HG02798 (cell line): ENCODE results near the gene PROC.

Source experiments
- ATAC-seq: cut with Tn5 transposase; IDR thresholded peaks from one replicate; pipeline ENCODE4 v1.9.1; 2021; ENCODE audit warnings: mild to moderate bottlenecking; ENCODE audit not compliant: unreplicated experiment, poor library complexity

PROC gene

DNA sequence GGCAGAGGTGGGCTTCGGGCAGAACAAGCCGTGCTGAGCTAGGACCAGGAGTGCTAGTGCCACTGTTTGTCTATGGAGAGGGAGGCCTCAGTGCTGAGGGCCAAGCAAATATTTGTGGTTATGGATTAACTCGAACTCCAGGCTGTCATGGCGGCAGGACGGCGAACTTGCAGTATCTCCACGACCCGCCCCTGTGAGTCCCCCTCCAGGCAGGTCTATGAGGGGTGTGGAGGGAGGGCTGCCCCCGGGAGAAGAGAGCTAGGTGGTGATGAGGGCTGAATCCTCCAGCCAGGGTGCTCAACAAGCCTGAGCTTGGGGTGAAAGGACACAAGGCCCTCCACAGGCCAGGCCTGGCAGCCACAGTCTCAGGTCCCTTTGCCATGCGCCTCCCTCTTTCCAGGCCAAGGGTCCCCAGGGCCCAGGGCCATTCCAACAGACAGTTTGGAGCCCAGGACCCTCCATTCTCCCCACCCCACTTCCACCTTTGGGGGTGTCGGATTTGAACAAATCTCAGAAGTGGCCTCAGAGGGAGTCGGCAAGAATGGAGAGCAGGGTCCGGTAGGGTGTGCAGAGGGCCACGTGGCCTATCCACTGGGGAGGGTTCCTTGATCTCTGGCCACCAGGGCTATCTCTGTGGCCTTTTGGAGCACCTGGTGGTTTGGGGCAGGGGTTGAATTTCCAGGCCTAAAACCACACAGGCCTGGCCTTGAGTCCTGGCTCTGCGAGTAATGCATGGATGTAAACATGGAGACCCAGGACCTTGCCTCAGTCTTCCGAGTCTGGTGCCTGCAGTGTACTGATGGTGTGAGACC lies at the start of gene PROC:
TSS of gene PROC (plus strand) at position 128 of the 812 bp plus-strand sequence. CDS start 1,516 bp downstream, outside the sequence.
- ATAC-seq = no peak

GRCh38 chr2:127370010-127370409 lies 48.2 kb upstream of the PROC start:
- ATAC-seq = no peak

DNA sequence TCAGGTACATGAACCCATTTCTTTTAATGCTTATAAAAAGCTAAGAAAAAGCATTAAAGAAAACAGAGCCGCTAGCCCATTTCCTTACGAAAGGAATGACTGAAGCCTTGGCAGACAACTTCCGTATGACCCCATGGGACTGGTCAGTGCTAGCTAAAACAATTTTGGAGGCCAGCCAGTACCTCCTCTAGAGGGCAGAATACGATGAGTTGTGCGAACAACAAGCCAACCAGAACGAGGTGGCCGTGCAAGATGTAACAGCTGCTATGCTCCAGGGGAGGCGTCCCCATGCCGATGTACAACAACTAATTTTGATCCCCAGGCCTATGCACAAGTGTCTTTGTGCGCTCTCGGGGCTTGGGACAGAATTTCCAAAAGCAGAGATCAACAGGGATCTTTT lies 47.2 kb upstream of the PROC start:
- ATAC-seq = no peak

GRCh38 chr2:127373362-127374083 lies 44.7 kb upstream of the PROC start:
- no peak for ATAC-seq

DNA sequence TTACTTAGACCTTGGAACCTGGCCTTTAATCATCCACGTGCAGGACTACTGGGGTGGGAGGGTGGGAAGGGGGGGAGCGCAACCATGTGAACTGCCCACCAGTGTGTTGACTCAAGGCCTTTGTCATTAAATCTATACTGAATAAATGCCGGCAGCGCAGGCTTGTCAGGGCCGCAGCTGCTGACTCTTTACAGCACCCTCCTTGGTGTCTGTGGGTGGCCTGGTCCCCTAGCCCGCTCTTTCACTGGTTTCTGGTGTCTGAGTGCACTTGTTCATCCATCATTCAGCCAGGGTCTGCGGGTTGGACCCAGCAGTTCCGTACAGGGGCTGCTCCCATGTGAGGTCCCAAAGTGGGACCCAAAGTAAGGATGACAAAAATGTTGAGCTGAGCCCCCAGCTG lies 42.0 kb upstream of the PROC start:
- ATAC-seq = no peak

GRCh38 chr2:127377262-127377661 lies 41.0 kb upstream of the PROC start:
- ATAC-seq = no peak

GRCh38 chr2:127378720-127379119 lies 39.5 kb upstream of the PROC start:
- no peak for ATAC-seq

GRCh38 chr2:127379712-127380355 lies 38.4 kb upstream of the PROC start:
- no peak for ATAC-seq

- no peak for ATAC-seq
These were observed 36.5 kb upstream of the PROC start for GRCh38 chr2:127381762-127382161.

DNA sequence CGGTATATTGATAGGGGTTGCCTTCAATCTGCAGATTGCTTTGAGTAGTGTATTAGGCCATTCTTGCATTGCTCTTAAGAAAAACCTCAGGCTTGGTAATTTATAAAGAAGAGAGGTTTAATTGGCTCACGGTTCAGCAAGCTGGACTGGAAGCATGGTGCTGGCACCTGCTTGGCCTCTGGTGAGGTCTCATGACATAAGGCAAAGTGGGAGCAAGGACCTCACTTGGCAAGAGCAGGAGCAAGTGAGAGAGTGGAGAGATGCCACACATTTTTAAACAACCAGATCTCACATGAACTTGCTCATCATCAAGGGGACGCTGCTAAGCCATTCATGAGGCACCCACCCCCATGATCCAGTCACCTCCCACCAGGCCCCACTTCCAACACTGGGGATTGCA lies 35.4 kb upstream of the PROC start:
- no peak for ATAC-seq

DNA sequence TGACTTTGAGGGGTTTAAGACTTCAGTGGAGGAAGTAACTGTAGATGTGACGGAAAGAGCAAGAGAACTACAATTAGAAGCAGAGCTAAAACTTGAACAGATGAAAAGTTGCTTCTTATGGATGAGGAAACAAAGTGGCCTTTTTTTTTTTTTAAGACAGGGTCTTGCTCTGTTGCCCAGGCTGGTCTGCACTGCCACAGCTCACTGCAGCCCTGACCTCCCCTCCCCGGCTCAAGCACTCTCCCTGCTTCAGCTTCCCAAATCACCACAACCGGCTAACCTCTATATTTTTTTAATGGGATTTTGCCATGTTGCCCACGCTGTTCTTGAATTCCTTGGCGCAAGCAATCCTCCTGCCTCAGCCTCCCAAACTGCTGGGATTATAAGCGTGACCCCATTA lies 33.7 kb upstream of the PROC start:
- no peak for ATAC-seq

GRCh38 chr2:127386246-127386645 lies 32.0 kb upstream of the PROC start:
- ATAC-seq = no peak

DNA sequence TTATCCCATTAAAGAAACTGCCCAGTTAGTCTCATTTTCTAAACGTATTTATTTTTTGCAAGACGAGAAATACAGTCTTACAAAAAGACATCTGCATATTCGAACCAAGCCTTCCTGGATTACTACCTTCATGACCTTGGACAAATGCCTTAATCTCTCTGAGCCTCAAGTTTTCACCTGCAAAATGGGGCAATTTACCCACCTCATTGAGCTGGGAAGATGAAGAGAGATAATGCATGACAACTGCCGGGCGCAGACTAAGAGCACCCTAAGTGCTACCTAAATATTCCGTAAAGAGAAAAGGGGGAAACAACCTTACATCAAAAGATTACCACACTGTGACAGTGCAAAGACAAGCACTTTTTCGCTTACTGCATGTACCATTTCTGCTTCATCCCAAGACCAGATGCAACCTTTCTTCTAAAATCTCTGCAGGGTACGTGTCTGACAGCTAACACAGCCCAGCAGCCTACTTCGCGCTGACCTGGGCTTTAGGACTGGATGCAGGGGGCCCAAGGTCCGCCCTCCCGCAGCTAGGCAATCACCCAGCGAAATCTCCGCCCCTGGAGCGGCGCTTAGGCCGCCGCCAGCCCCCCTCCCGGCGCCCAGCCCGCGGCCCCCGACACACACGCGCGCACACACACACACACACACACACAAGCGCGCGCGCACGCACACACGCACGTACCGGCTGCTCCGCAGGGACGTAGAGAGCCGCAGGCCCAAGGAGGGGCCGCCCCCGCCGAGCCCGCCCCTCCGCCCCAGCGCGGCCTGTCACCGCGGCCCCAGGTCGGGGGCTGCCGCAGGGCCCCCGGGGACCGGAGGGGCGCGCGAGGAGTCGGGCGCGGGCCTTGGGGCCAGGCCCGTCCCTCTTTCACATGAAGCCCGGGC lies 31.2 kb upstream of the PROC start:
- ATAC-seq = peak; percentile 70

- peak; percentile 81 for ATAC-seq
These were observed 30.4 kb upstream of the PROC start, which contains the start of gene MAP3K2 for GRCh38 chr2:127387655-127388422. Gene MAP3K2, minus strand, starts transcription at chr2:127387975. Its CDS starts 44,846 bp downstream, at chr2:127343129.

DNA sequence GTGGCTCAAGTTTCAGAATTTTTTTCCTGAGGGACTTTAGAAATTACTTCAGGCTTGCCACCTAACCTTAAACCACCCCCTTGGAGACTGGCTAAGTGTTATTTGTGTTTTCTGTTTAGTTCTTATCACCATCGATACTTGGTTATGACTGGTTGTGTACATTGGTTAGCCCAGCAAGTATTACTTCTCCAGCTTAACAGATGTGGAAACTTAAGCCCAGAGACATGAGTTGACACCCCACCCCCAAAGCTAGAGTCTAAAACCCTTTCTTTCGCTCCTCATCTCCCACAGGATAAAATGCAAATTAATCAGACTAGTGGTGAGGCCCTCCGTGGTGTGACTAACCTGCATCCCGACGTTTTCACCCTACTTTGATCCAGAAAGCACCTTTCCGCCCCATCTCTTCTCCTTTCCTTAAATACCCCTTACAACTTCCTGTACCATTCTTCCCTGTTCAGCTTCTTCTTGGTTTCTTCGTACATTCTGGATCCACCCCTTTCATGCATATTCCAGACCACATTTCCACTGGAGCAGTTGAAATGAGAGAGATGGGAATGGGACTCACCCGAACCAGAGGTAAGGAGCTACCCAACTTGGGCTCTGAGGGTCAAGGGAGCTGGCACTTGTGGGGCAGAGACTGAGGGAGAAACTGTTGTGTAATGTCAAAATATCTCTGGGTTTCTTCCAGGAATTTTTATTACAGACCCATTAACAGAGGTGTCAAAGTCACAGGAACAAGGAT lies 29.6 kb upstream of the PROC start:
- peak; percentile 13 for ATAC-seq

DNA sequence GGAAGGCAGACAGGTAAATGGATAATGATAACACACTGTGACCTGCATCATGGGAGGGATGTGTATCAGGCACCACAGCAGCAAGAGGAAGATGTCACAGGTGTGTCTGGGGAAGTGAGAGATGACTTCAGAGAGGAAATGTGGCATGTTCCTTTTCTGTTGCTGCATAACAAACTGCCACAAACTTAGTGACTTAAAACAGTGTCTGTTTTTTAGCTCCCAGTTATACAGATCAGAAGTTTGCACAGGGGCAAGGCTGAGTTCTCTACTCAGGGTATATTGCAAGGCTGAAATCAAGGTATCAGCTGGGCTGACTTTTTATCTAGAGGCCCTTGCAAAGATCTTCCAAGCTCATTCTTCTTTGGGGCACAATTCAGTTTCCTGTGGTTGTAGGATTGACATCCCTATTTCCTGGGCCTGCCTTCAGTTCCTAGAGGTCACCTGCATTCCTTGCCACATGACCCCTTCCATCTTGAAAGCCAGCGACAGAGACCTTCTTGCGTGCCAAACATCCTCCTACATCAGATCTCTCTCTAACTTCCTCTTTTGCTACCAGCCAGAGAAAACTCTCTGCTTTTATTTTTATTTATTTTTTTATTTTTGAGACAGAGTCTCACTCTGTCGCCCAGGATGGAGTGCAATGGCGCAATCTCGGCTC lies 28.3 kb upstream of the PROC start:
- no peak for ATAC-seq

- no peak for ATAC-seq
These were observed 25.9 kb upstream of the PROC start for GRCh38 chr2:127392133-127392827.
